Dermis blood vessel endothelial cell (primary cell): ENCODE measurements around the gene KCNK1. TPM values are rescaled to one million over a fixed set of nuclear protein-coding genes. Genes with fewer than 3 reads are reported as not detected.
"Not testable (repeated sequence)": the region's sequence is repeated elsewhere in the genome, so short reads cannot be mapped to it uniquely, and the experiment has no call there.

ENCODE experiments used
- DNase-seq: peaks from one replicate; pipeline ENCODE4 v3.0.0; 2010
- total RNA-seq: library from RNA; depleted of rRNA; stranded (reverse); fragments of >200 nt; gene quantifications from 2 replicates; pipeline ENCODE4 v1.2.3, GENCODE V29; 2014

Gene KCNK1
- total RNA-seq, 1 donor from 2014 or later, result 0.17 TPM

DNA sequence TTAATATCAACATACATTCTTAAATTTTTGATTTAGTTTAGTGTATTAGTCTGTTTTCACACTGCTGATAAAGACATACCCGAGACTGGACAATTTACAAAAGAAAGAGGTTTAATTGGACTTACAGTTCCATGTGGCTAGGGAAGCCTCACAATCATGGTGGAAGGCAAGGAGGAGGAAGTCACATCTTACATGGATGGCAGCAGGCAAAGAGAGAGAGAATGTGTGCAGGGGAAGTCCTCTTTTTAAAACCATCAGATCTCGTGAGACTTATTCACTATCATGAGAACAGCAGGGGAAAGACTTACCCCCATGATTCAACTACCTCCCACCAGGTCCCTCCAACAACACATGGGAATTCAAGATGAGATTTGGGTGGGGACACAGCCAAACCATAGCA is 56.5 kb downstream of the KCNK1 start:
- DNase-seq, result not testable (repeated sequence)

DNA sequence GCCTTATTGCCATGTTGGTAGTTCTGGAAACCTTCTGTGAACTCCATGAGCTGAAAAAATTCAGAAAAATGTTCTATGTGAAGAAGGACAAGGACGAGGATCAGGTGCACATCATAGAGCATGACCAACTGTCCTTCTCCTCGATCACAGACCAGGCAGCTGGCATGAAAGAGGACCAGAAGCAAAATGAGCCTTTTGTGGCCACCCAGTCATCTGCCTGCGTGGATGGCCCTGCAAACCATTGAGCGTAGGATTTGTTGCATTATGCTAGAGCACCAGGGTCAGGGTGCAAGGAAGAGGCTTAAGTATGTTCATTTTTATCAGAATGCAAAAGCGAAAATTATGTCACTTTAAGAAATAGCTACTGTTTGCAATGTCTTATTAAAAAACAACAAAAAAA is 57.4 kb downstream of the KCNK1 start:
- DNase-seq, result no peak

DNA sequence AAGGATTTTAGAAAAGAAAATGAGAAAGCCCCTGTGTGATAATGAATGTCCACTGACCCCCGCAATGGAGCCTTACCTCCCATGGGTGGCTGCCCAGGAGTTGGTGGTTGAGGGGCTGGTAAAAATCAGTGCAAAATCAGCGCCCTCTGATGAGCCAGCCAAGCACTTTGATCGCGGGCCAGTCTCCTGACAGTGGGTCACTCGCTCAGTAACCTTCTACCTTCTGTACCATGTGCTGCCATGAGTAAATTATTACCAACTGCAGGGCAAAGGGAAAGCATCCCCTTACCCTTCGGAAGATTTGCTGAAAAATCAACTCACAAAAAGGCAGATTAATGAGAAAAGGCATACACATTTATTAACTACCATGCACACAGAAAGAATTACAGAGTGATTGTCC is 58.8 kb downstream of the KCNK1 start:
- DNase-seq, result no peak

DNA sequence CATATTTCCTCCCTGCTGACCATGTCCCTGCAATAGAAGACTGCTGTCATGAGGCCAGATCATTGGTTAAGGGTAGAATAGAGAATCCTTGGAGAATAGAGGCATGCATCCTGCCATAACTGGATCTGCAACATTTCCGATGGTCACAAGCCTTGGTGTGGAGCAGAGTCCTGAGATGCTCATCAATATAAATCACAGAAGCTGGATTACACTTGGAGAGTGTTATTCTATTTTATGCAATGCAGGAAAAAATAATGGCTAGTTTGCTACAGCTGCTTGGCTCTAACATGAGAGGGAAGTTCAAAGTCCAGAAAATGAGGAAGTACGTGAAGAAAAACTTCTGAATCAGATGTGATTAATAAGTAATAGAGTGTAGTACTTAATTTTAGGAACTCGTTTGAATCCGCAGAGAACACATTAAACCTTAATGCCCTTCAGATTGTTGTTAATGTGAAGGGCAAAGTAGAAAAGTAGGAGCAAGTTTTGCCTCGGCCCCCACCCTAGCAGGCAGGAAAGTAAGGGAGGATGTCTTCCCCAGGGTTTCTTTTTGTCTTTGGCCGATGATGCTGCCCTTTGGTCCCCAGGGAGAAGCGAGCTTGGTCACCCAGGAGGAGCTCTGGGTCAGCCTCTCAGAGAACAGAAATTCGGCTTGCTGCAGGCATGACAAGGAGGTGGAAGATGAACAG is 59.5 kb downstream of the KCNK1 start:
- no peak for DNase-seq

DNA sequence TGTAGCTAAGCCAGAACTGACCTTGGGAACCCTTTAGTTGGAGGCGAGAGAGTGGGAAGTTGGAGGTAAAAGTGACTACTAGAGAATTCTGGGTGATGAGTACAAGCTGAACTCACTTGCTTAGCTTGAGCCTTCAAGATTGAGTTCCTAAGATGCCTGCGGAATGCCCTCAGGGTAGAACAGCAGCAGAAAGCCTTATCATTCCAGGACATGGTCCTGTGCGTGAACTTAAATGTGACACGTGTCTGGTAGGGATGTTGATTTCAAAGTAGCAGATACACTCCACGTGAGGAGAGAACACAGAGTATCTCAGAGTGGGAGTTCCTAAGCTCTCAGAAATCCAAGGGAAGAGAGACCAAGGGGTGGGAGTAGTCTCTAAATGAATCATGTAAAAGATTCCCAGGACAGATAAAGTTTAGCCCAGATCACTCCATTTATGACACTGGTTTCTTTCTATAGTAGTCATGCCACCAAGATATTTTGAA is 60.1 kb downstream of the KCNK1 start:
- no peak for DNase-seq

DNA sequence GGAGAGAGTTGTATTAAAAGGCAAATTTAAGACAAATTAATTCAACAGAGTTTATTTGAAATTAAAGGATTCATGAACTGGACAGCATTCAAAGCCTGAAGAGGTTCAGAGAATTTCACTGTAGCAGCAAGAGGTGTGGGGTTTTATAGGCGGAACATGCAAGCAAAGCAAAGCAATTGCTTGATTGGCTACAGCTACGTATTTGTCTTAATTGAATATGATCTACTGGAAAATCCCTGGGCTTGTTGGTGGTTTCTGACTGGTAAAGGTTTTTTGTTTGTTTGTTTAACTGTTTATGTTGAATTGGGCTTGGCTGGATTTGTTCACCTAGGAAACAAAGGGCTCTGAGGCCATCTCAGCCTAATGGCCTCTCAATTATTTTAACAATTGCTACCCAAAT is 61.5 kb downstream of the KCNK1 start:
- DNase-seq, result no peak

DNA sequence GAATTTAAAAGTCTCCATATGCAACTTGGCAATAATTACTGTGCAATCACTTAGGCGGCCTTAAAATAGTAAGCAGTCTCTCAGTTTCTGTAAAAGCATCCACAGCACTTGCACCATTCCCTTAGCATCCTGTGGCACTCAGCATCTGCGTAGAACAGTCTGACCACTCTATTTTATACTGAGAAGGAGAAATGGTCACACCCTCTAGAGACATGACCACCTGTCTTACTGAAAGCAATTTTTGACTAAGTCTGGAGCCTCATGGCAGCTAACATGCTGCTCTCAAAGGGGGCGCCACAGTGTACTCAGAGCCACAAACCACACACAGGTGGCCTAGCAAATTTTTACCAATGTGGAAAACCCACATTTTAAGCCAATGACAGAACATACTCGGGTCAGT is 62.0 kb downstream of the KCNK1 start:
- no peak for DNase-seq

DNA sequence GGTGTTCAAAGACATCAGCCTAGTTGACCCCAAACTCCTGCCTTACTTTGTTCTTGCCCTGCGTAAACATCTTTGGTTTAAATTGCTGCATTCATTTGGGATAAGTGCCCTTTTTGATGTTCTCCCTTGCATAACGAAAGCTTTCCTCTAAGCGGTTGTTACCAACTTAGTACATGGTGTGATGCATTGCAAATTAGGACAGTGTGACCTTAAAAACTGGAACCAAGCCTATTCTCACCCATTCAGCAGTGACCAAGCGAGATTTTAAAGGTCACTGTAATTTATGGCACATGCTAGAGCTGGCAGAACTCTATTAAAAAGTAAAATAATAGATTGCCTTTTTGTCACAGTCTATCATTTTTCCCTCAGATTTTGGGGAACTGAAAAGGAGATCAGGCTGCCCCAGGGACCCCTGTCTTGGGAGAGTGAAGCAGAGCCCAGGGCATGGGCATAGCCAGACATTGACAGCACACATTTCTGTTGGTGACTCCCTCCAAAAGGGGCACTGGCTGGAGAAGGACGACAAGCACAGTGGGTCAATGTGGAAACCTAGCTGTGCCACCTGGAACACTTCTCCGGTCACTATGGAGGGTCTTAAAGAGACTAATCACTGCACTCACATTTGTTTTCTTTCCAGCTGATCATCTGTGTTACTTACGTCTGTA is 63.9 kb downstream of the KCNK1 start:
- DNase-seq, result no peak

DNA sequence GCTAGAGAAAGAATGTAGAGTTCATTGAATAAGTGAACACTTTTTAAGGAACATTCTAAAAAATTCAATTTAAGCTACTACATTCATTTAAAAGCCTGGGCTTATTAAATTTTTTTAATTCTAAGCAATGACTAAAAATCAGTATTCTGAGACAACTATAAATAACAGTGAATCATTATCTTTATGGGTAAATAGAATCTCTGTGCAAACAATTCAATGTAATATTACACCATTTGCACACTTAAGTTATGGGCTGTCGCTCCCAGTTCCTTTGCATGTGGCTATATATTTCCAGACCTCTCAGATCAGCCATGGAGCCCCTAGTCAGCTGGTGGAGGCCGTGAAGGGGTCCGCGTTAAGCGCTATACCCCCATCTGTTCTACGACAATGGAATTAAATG is 65.1 kb downstream of the KCNK1 start:
- no peak for DNase-seq

DNA sequence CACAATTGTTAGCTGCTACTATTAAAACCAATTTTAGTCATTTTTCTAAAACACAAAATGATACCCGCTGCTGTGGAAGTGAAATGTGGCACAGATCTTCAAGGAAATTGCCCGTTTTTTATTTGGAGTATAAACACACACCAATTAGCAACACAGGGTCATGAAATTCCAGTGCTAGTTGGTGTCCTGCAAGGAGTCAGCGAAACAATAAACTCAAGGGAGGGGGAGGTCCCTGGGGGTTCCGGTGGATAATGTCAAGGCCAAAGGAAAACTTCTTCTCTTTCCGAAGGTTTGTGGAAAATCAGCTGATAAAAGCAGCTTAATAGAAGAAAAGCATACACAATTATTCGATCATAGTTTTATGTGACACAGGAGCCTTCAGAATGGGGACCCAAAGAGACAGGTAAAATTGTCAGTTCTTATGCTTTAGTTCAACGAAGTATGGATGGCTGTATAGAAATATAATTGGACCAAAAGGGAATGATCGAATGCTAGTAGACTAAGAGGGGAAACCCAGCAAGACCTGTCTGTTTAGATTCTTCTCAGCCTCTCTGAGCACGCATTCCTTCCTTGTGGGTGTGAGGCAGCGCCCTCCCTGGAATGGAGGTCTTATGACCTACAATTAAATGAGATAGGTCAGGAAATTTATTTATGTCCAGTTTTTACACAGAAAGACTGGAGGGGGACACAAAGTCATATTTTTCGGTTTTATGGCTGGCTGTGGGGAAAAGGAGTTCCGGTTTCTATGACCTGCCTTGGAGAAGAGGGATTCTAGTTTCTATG is 65.9 kb downstream of the KCNK1 start:
- no peak for DNase-seq

DNA sequence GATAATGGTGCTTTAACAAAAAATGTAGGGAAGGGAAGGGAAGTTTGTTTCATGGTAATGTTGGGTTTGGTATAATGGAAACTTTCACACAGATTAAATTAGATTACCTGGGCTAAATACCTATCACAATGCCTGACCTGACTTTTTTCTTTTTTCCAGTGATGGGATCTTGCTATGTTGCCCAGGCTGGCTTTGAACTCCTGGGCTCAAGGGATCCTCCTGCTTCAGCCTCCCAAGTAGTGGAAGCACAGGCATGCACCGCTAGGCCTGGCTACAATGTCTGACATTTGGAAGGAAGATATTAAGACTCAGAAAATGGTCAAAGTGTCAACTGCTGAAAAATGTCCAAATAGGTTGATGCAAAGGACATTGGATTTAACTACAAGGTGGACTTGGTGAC is 67.4 kb downstream of the KCNK1 start:
- DNase-seq, result no peak

DNA sequence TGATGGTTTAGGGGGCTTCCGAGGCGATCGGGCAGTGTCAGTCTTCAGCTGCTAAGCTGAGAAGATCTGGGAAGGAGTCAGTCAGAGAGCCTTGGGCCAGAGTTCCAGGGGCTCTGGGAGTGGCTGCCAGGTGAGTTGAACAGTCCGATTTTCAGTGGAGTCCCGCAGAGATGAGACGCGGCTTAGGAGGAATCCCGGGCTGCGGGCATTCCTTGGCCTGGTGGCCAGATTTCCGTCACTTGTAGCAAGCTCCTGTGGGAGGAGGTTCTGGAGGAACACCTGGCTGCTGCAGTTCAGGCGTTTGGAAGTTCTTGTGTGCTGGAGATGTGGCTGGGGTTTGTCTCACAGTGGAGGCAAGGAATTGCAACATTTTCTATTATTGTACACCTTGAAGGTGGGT is 72.7 kb downstream of the KCNK1 start:
- DNase-seq, result not testable (repeated sequence)

DNA sequence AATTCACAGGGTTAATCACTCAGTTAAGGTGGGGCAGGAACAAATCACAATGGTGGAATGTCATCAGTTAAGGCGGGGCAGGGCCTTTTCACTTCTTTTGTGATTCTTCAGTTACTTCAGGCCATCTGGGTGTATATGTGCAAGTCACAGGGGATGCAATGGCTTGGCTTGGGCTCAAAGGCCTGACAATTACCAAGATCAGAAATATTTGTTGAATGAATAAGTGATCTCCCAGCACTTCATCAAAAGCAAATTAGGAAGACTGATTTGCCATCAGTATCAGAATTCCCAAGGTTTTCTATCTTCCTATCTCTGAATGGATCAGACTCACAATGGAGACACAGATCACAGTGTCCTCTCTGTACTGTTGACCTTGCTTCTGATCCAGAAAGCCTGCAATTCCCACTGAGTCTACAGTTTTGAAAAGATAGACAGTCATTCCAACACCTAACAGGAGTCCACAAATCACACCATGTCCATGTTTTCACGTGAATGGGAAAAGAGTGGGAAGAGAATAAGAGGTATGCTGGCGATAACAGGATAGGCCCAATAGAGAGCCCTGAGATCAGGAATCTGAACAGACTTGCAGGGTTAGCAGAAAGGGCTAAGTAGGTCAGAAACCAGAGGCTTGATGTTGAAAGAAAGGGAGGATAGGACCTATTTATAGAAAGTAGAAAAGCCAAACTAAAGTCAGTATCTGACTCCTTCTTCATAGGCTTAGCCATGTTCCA is 75.3 kb downstream of the KCNK1 start:
- no peak for DNase-seq

DNA sequence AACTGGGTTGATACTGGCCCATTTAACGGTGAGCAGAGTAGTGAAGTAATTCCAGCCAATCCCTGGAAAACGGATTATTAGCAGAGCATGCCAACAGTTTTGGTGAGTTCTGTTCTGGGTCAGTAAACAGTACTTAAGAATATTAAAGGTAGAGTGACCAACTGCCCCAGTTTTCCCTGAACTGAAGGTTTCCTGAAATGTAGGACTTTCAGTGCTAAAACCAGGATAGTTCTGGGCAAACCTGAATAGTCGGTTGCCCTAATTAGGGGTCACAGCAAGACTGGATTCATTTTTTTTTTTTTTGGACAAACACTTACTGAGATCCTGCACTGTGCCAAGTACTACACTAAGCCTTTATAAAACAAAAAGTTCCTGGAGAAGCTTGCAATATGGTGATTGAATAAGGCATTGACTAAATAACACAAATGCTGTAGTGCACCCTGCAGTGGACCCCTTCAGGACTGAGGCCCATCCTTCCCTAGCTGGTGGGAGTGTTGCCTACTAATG is 75.9 kb downstream of the KCNK1 start:
- no peak for DNase-seq

DNA sequence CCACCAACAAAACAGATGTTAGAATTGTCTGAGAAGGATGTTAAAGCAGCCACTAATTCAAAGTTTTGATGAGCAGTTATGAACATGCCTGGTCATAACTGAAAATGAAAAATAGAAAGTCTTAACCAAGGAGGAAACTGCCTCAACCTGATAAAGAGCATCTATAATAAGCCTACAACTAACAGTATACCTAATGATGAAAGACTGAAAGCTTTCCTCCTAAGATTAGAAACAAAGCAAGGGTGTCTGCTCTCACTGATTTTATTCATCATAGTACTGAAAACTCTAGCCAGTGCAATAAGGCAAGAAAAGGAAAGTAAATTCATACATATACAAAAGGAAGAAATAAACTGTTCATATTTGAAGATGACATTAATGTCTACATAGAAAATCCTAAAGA is 82.0 kb downstream of the KCNK1 start:
- DNase-seq, result no peak

DNA sequence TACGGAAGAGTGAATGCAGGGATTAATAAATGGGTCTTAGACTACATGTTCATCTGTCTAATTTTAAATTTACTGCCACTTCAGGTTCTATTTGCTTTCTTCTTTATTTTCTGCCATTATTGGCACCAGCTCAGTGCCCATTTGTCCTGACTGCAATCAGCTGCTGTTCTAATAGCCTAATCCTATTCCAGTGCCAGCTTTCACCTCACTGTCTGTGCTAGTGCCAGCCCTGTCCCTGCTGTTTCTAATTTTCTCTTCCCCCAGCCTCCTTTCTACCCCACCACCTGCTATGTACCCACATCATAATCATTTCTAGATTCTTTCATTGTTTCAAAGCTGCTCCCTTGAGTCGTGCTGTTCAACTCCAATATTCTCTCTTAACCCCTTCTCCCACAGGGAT is 86.4 kb downstream of the KCNK1 start:
- DNase-seq, result no peak

DNA sequence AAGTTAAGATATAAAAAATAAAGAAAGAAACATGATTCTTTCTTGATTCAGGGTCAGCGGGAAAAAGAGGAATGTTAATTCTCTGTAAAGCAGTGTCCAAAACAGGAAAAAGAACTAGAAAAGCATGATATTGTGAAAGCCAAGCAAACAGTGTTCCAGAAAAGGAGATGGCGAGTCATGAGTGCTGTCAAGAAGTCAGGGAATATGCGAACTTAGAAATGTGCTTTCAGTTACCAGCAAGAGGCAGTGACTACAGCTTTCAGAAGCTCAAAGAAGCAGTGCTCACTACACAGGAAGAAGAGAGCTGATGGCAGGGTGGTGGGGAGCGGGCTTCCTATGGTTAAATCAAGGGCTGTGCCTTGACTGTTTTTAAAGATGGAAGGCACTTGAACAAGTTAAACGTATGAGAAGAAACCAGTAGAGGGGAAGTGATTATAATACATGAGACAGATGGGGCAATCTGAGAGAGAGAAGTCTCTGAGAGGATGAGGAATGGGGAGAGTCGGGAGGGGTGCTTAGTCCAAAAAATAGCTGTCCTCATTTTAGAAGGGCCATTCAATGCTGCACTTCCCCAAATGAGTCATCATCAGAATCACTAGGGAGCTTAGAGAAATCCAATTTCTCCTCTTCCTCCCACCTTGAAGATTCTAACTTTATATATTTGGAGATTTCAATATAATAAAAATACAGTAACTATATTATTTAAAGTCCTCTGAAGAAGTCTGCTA is 90.4 kb downstream of the KCNK1 start:
- no peak for DNase-seq

DNA sequence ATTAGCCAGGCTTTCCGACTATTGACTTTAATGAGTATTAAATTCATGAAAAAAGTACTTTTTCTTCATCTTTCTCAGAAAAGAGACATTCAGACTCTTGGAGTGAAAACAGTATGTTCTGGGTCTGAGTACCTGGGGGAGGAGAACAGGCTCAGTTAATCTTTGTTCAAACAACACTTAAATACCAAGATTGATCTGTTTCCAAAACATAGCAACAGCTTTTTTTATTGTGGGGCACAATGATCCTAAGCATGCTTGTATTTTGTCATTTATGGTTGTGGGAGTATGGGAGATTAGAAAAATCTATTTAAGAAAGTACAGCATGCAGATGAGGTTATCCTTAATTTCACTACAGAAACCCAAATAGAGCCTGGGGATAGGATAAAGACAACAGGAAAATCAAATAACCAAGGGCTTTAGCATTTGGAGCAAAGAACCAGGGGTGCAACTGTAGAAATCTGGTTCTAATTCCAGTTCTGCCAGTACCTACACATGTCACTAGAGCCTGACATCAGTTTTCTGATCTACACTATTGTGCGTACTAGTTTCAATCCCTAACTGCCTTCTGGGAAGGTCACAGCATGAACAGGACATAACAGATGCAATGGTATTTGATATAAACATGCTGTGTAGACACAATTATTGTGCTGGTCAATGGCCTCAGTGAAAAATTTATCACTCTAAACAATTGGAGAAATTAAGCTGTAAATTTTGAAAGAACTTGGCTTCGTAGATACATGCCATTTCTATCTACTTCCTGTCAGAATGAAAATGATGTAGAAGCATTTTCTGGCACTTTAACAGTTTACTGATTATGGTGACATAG is 91.2 kb downstream of the KCNK1 start:
- DNase-seq, result no peak

DNA sequence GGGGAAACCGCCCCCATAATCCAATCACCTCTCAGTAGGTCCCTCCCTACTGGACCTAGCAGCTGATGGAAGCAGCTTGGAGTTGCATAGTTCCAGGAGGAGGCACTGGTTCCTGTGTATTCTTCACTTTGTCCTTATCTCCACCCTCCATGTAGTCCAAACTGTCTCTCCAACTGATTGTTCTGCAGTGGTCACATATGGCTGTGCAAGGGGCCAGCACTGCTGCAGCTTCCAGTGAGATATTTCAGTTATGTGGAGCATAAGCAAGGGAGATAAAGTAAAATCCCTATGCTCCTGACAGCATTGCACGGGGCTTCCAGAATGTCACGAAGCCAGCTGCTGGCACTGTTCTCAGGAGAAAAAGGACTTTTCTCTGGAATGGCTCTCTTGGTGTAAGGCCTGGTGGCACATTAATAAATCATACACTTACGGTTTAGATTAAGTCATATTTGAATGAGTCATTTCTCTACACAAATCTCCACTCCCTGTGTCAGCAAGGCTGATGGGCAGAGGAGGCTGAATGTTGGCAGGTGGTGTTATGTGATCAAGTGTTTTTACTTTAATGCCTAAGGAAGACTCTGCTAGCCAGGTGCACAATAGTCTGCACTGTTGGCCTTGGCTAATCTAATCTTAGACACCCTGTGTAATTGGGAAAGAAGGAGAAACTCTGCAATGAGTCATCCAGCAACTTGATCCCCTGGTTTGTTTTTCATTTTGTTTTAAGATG is 93.4 kb downstream of the KCNK1 start:
- DNase-seq, result no peak
